GM19025 (cell line): Measurements from ENCODE around the gene MTMR11.
"Not testable (repeated sequence)": the region's sequence is repeated elsewhere in the genome, so short reads cannot be mapped to it uniquely, and the experiment has no call there.

Experiments used
- ATAC-seq: cut with Tn5 transposase; IDR thresholded peaks from one replicate; pipeline ENCODE4 v1.9.1; 2021; ENCODE audit warnings: mild to moderate bottlenecking, low read depth, moderate library complexity; ENCODE audit not compliant: unreplicated experiment

The MTMR11 gene

GRCh38 chr1:149936170-149936991 is at the start of gene MTMR11:
MTMR11 (minus strand) TSS chr1:149936879; CDS start chr1:149936647, 232 bp downstream.
- ATAC-seq = no peak

GRCh38 chr1:149979972-149980540 is 43.4 kb upstream of the MTMR11 start:
- no peak for ATAC-seq

GRCh38 chr1:149979245-149979971 is 42.7 kb upstream of the MTMR11 start:
- no peak for ATAC-seq

GRCh38 chr1:149978547-149979023 is 41.9 kb upstream of the MTMR11 start:
- no peak for ATAC-seq

GRCh38 chr1:149977345-149977744 is 40.7 kb upstream of the MTMR11 start:
- no peak for ATAC-seq

GRCh38 chr1:149972547-149972946 is 35.9 kb upstream of the MTMR11 start:
- no peak for ATAC-seq

- no peak for ATAC-seq
Measured at GRCh38 chr1:149967646-149968045, 31.0 kb upstream of the MTMR11 start.

GRCh38 chr1:149967041-149967440 is 30.4 kb upstream of the MTMR11 start:
- ATAC-seq = no peak

- no peak for ATAC-seq
Measured at GRCh38 chr1:149966405-149966804, 29.7 kb upstream of the MTMR11 start.

- no peak for ATAC-seq
Measured at GRCh38 chr1:149965440-149965839, 28.8 kb upstream of the MTMR11 start.

- no peak for ATAC-seq
Measured at GRCh38 chr1:149963358-149963757, 26.7 kb upstream of the MTMR11 start.

- no peak for ATAC-seq
Measured at GRCh38 chr1:149962736-149963135, 26.1 kb upstream of the MTMR11 start.

GRCh38 chr1:149962039-149962647 is 25.5 kb upstream of the MTMR11 start:
- no peak for ATAC-seq

GRCh38 chr1:149957548-149957947 is 20.9 kb upstream of the MTMR11 start:
- not testable (repeated sequence) for ATAC-seq

GRCh38 chr1:149949911-149950310 is 13.2 kb upstream of the MTMR11 start:
- ATAC-seq = no peak

- ATAC-seq = no peak
Measured at GRCh38 chr1:149945206-149945605, 8.5 kb upstream of the MTMR11 start.

- no peak for ATAC-seq
Measured at GRCh38 chr1:149942885-149943284, 6.2 kb upstream of the MTMR11 start.

- no peak for ATAC-seq
Measured at GRCh38 chr1:149942207-149942606, 5.5 kb upstream of the MTMR11 start.

GRCh38 chr1:149940427-149940826 is 3.7 kb upstream of the MTMR11 start:
- ATAC-seq = no peak

- not testable (repeated sequence) for ATAC-seq
Measured at GRCh38 chr1:149938668-149939003, 2.0 kb upstream of the MTMR11 start.

GRCh38 chr1:149937759-149938158 is 1.1 kb upstream of the MTMR11 start:
- ATAC-seq = no peak
